GM23338 (cell line): ENCODE results near the gene CELA3B. TPM values are rescaled to one million over a fixed set of nuclear protein-coding genes. Genes with fewer than 3 reads are reported as not detected.

ENCODE experiments used
- ATAC-seq: fragments of 200-7000 bp; cut with Tn5 transposase; 3 replicates; pipeline ENCODE4 v1.9.1; 2020
- DNase-seq: peaks from one replicate; pipeline ENCODE4 v3.0.0-alpha.2; 2015; ENCODE audit warnings: low spot score
- H2AFZ ChIP-seq: fragments of 200-600 bp; sonication (generic); 2 replicates; pipeline ENCODE4 v1.8.0; 2016; ENCODE audit warnings: antibody characterized with exemption, mild to moderate bottlenecking, moderate library complexity
- H3F3A ChIP-seq: fragments of 200-600 bp; sonication (generic); replicated peaks from 2 replicates; pipeline ENCODE4 v1.8.0; 2017; ENCODE audit warnings: antibody characterized with exemption, mixed run types, low read depth
- H3K27ac ChIP-seq: fragments of 200-600 bp; sonication (generic); 2 replicates; pipeline ENCODE4 v1.6.1; 2016; ENCODE audit warnings: low read depth
- H3K27me3 ChIP-seq: fragments of 200-600 bp; sonication (generic); 2 replicates; pipeline ENCODE4 v1.8.0; 2016; ENCODE audit warnings: mild to moderate bottlenecking, mixed run types, moderate library complexity; ENCODE audit not compliant: insufficient read depth
- H3K36me3 ChIP-seq: fragments of 200-600 bp; sonication (generic); 2 replicates; pipeline ENCODE4 v1.8.0; 2016; ENCODE audit warnings: mild to moderate bottlenecking; ENCODE audit not compliant: insufficient read depth
- H3K4me1 ChIP-seq: fragments of 200-600 bp; sonication (generic); 2 replicates; pipeline ENCODE4 v1.8.0; 2016; ENCODE audit warnings: mild to moderate bottlenecking, moderate library complexity; ENCODE audit not compliant: insufficient read depth
- H3K4me2 ChIP-seq: fragments of 200-600 bp; sonication (generic); 2 replicates; pipeline ENCODE4 v1.7.1; 2017; ENCODE audit warnings: mixed run types
- H3K4me3 ChIP-seq: fragments of 200-600 bp; sonication (generic); 2 replicates; pipeline ENCODE4 v1.6.1; 2016; ENCODE audit warnings: mixed run types
- H3K79me2 ChIP-seq: fragments of 200-600 bp; sonication (generic); replicated peaks from 2 replicates; pipeline ENCODE4 v1.8.0; 2017; ENCODE audit warnings: mild to moderate bottlenecking; ENCODE audit not compliant: insufficient read depth
- H3K9me2 ChIP-seq: fragments of 200-600 bp; sonication (generic); 2 replicates; pipeline ENCODE4 v1.8.0; 2017; ENCODE audit not compliant: insufficient read depth
- H4K20me1 ChIP-seq: fragments of 200-600 bp; sonication (generic); replicated peaks from 2 replicates; pipeline ENCODE4 v1.8.0; 2017; ENCODE audit warnings: mild to moderate bottlenecking; ENCODE audit not compliant: insufficient read depth
- H3K27ac Mint-ChIP-seq: 2 replicates; pipeline ENCODE4 v1.8.0; 2020; ENCODE audit warnings: inconsistent platforms, mild to moderate bottlenecking, moderate library complexity, mixed read lengths
- H3K27me3 Mint-ChIP-seq: 3 replicates; pipeline ENCODE4 v1.8.0; 2022; ENCODE audit warnings: low read depth, mild to moderate bottlenecking, moderate library complexity, mixed read lengths, inconsistent platforms; ENCODE audit not compliant: insufficient read depth, poor library complexity
- H3K36me3 Mint-ChIP-seq: 3 replicates; pipeline ENCODE4 v1.8.0; 2021; ENCODE audit warnings: low read depth, mild to moderate bottlenecking, inconsistent platforms, moderate library complexity, mixed read lengths
- H3K4me1 Mint-ChIP-seq: 3 replicates; pipeline ENCODE4 v1.8.0; 2020; ENCODE audit warnings: mild to moderate bottlenecking, inconsistent platforms, mixed read lengths
- H3K4me3 Mint-ChIP-seq: 3 replicates; pipeline ENCODE4 v1.8.0; 2021; ENCODE audit warnings: moderate library complexity, mild to moderate bottlenecking, inconsistent platforms, mixed read lengths
- H3K9me3 Mint-ChIP-seq: 3 replicates; pipeline ENCODE4 v1.8.0; 2020; ENCODE audit warnings: moderate library complexity, mild to moderate bottlenecking, inconsistent platforms, mixed read lengths
- CREB1 ChIP-seq: fragments of 250-450 bp; sonication (Bioruptor Pico); IDR thresholded peaks from 2 replicates; pipeline ENCODE4 v1.5.0; 2020; ENCODE audit warnings: low read depth, mild to moderate bottlenecking, moderate library complexity
- CTCF ChIP-seq, 2 experiments: fragments of 200-600 bp in 1 of 2; sonication (generic) in 1 of 2; conservative IDR thresholded peaks; 2 replicates each; pipeline versions ENCODE4 v1.5.1 to v1.6.1; 2016 to 2017; ENCODE audit warnings: antibody characterized with exemption in 2 of 2, low read depth in 2 of 2, mild to moderate bottlenecking in 2 of 2, moderate library complexity in 1 of 2
- ETS1 ChIP-seq: IDR thresholded peaks from 2 replicates; pipeline ENCODE4 v1.6.1; 2016; ENCODE audit warnings: antibody characterized with exemption
- EZH2 ChIP-seq: fragments of 200-600 bp; sonication (generic); IDR thresholded peaks from one replicate; pipeline ENCODE4 v1.8.0; 2017; ENCODE audit warnings: antibody characterized with exemption, mild to moderate bottlenecking, low read depth; ENCODE audit not compliant: unreplicated experiment
- EZH2phosphoT487 ChIP-seq: fragments of 200-600 bp; sonication (generic); IDR thresholded peaks from one replicate; pipeline ENCODE4 v1.8.1; 2018; ENCODE audit warnings: antibody characterized with exemption; ENCODE audit not compliant: unreplicated experiment
- JUNB ChIP-seq: IDR thresholded peaks from one replicate; pipeline ENCODE4 v1.6.1; 2016; ENCODE audit warnings: antibody characterized with exemption; ENCODE audit not compliant: unreplicated experiment
- NANOG ChIP-seq: IDR thresholded peaks from 2 replicates; pipeline ENCODE4 v1.6.1; 2016; ENCODE audit warnings: antibody characterized with exemption, borderline replicate concordance
- POLR2AphosphoS5 ChIP-seq: IDR thresholded peaks from 2 replicates; pipeline ENCODE4 v1.6.1; 2016; ENCODE audit warnings: antibody characterized with exemption, low read depth
- REST ChIP-seq: IDR thresholded peaks from one replicate; pipeline ENCODE4 v1.6.1; 2018; ENCODE audit warnings: antibody characterized with exemption; ENCODE audit not compliant: unreplicated experiment
- STAT1 ChIP-seq: IDR thresholded peaks from one replicate; pipeline ENCODE4 v1.6.1; 2016; ENCODE audit warnings: antibody characterized with exemption; ENCODE audit not compliant: unreplicated experiment
- ZNF114 ChIP-seq: fragments of 250-450 bp; sonication (Bioruptor Pico); IDR thresholded peaks from 2 replicates; pipeline ENCODE4 v1.5.0; 2020; ENCODE audit warnings: mild to moderate bottlenecking, moderate library complexity
- ZNF331 ChIP-seq: fragments of 250-450 bp; sonication (Bioruptor Pico); IDR thresholded peaks from 2 replicates; pipeline ENCODE4 v1.5.0; 2020; ENCODE audit warnings: low read depth, mild to moderate bottlenecking, moderate library complexity
- ZNF462 ChIP-seq: fragments of 250-450 bp; sonication (Bioruptor Pico); IDR thresholded peaks from 2 replicates; pipeline ENCODE4 v1.5.0; 2020; ENCODE audit warnings: mild to moderate bottlenecking, moderate library complexity
- polyA plus RNA-seq: library from polyadenylated mRNA; unstranded; fragments of >200 nt; fragmentation: Nextera tagmentation; extraction: Ambion mirVana; gene quantifications from 2 replicates; pipeline ENCODE4 v1.2.1, GENCODE V29; 2016
- total RNA-seq: library from RNA; depleted of rRNA; stranded (reverse); fragments of >200 nt; shearing (Covaris generic); gene quantifications from 2 replicates; pipeline ENCODE4 v1.2.3, GENCODE V29; 2014

CELA3B gene
- total and polyA plus RNA-seq, 2 experiments from 2014 or later, result not detected

- Histone ChIP-seq H3K36me3 (no peaks in the 10 kb centered on the region), H3K79me2 (no peaks in the 10 kb centered on the region), H3K27me3 (no peaks in the 10 kb centered on the region), H3F3A (no peaks in the 10 kb centered on the region), H4K20me1 (no peaks in the 10 kb centered on the region), H3K27ac (no peak overlapping the region), H3K9me2 (no peaks in the 10 kb centered on the region), H2AFZ (no peak overlapping the region), H3K4me3 (no peak overlapping the region), H3K4me2 (no peak overlapping the region), H3K4me1 (peaks cover 8% of the 10 kb centered on the region; the same call in 1 of the 2 replicates)
- TF ChIP-seq NANOG (no peak), ETS1 (no peak), STAT1 (no peak), ZNF114 (CRISPR knock-in tag) (no peak), JUNB (no peak), ZNF462 (no peak), ZNF331 (CRISPR knock-in tag) (no peak), CTCF (conservative IDR thresholded peaks at IDR 0.05; ENCODE audit: low read depth in 2 of 2) (no peak), CREB1 (CRISPR knock-in tag) (no peak), EZH2phosphoT487 (no peak), EZH2 (no peak), POLR2AphosphoS5 (no peak), REST (no peak)
- H3K9me3 Mint-ChIP-seq, result no peaks in the 10 kb centered on the region
- H3K4me1 Mint-ChIP-seq, result peaks cover 22% of the 10 kb centered on the region
- no peak overlapping the region for H3K4me3 Mint-ChIP-seq
- ATAC-seq, result no peak
- H3K27me3 Mint-ChIP-seq, result peaks cover 10% of the 10 kb centered on the region
- H3K36me3 Mint-ChIP-seq, result no peaks in the 10 kb centered on the region
- no peak overlapping the region for H3K27ac Mint-ChIP-seq
- no peak for DNase-seq
Measured at GRCh38 chr1:21955058-21955457, 21.8 kb upstream of the CELA3B start.
